HCT116 (cell line): ENCODE results near the gene OXTR. TPM values are rescaled to one million over a fixed set of nuclear protein-coding genes. Genes with fewer than 3 reads are reported as not detected.

Experiments
- total RNA-seq: library from RNA; stranded (reverse); gene quantifications from one replicate; pipeline ENCODE4 v1.2.1, GENCODE V29; 2021; ENCODE audit not compliant: unreplicated experiment

The OXTR gene
- total RNA-seq, 1 experiment from 2014 or later, result 1.3 TPM

Other genes with a start within 250 kb of the OXTR start
- 0.76 TPM for gene SSUH2, start 124.8 kb downstream of the OXTR start, total RNA-seq
- not detected for gene CAV3, start 35.8 kb downstream of the OXTR start, total RNA-seq
- 28.7 TPM for gene RAD18, start 193.9 kb upstream of the OXTR start, total RNA-seq